Calu3 (cell line): ENCODE measurements around the gene ZNF629. TPM values are rescaled to one million over a fixed set of nuclear protein-coding genes. Genes with fewer than 3 reads are reported as not detected.

Source experiments
- BruUV-seq: library from RNA; stranded (reverse); fragments of 400-500 nt; replicated peaks from 2 replicates; lab custom pipeline; 2021; lab: Mats Ljungman, UMichigan
- CTCF ChIA-PET: fragments of 300-600 bp; sonication (Branson Sonifier 250); formaldehyde crosslinking; loops from one replicate; lab custom pipeline; 2022; ENCODE audit warnings: antibody characterized with exemption; lab: Charles Lee
- DNase-seq: peaks from one replicate; pipeline ENCODE4 v3.0.0; 2022
- H3K27ac Mint-ChIP-seq: one replicate; pipeline ENCODE4 v1.8.0; 2022; ENCODE audit warnings: mixed read lengths; ENCODE audit not compliant: unreplicated experiment
- H3K27me3 Mint-ChIP-seq: one replicate; pipeline ENCODE4 v1.8.0; 2022; ENCODE audit warnings: mixed read lengths; ENCODE audit not compliant: unreplicated experiment
- H3K36me3 Mint-ChIP-seq: one replicate; pipeline ENCODE4 v1.8.0; 2022; ENCODE audit warnings: mild to moderate bottlenecking, moderate library complexity, mixed read lengths; ENCODE audit not compliant: insufficient read depth, unreplicated experiment
- H3K4me1 Mint-ChIP-seq: one replicate; pipeline ENCODE4 v1.8.0; 2022; ENCODE audit warnings: mild to moderate bottlenecking, low read depth, mixed read lengths; ENCODE audit not compliant: unreplicated experiment
- H3K4me3 Mint-ChIP-seq: one replicate; pipeline ENCODE4 v1.8.0; 2022; ENCODE audit warnings: mild to moderate bottlenecking, low read depth, moderate library complexity, mixed read lengths; ENCODE audit not compliant: unreplicated experiment
- H3K9me3 Mint-ChIP-seq: one replicate; pipeline ENCODE4 v1.8.0; 2022; ENCODE audit warnings: low read depth, mixed read lengths; ENCODE audit not compliant: unreplicated experiment
- intact Hi-C: fragments of 100-400 bp; cut with micrococcal nuclease; formaldehyde crosslinking; loops from one replicate; pipeline ENCODE4 v1.10.0; 2022; ENCODE audit not compliant: unreplicated experiment
- total RNA-seq: library from RNA; stranded (reverse); gene quantifications from 2 replicates; pipeline ENCODE4 v1.2.3, GENCODE V29; 2022
- TF ChIP-seq, protein P1 (sequence below): fragments of 200-600 bp; IDR thresholded peaks from one replicate; pipeline ENCODE4 v1.8.0; 2022; ENCODE audit warnings: antibody characterized with exemption; ENCODE audit not compliant: unreplicated experiment

Gene ZNF629
- total RNA-seq, 1 experiment from 2014 or later: 29.9 TPM

DNA sequence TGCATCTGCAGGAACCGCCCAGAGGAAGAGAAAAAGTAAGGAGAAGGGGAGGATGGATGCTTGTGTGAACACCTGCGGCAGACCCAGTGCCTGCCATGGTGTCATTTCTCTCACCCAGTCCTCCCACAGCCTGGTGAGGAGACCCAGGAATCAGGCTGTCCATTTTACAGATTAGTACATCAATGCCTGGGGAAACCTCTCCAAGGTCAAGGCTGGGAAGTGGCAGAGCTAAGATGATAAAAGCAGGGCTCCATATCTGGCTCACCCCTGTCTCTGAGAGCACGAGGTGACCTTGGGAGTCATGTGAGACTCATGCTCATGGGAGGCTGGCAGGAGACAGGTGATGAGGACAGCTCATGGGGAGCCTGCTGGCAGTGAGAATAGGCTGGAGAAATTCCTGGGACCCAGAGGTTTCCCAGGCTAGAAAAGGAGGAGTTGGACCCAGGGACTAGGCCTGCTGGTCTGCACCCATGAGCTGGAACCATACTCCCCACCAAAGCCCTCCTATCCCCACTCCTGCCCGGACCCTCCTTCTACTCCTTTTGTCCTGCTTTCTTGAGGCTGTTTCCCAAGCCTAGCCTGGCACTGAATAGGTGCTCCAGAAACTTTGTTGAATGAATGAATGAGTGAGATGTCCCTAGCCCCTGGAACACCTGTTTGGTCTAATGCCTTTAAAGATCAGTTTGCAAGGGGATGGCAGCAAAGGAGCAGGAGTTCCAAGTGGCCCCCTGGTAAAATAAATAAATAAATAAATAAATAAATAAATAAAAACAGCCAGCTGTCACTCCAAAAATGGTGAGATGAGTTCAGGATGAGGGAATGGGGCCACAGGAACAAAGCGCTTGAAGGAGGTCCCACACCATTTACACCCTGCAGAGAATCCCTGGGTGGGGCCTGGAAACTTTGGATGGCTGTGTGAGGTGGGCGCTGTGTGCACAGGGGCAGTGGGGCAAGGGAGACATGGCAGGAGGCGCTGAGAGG is 1.6 kb downstream of the ZNF629 start:
- Mint-ChIP-seq H3K27me3 (no peaks in the 10 kb centered on the region), H3K36me3 (peaks cover 58% of the 10 kb centered on the region), H3K4me3 (peak overlapping the region; percentile 88), H3K27ac (peak overlapping the region; percentile 73), H3K9me3 (no peaks in the 10 kb centered on the region), H3K4me1 (peaks cover 23% of the 10 kb centered on the region)
- CTCF ChIA-PET: interaction anchor here (0.8 to 0.9 kb wide), 2 partner anchors 20 to 157 kb away, joined by 3 read pairs; no protein-coding TSS in a partner anchor
- intact Hi-C loops: loop anchor here (2.0 to 5.0 kb wide), 2 partner anchors 19 to 92 kb away; no protein-coding TSS in a partner anchor
- DNase-seq: no peak
- TF ChIP-seq, protein P1, sequence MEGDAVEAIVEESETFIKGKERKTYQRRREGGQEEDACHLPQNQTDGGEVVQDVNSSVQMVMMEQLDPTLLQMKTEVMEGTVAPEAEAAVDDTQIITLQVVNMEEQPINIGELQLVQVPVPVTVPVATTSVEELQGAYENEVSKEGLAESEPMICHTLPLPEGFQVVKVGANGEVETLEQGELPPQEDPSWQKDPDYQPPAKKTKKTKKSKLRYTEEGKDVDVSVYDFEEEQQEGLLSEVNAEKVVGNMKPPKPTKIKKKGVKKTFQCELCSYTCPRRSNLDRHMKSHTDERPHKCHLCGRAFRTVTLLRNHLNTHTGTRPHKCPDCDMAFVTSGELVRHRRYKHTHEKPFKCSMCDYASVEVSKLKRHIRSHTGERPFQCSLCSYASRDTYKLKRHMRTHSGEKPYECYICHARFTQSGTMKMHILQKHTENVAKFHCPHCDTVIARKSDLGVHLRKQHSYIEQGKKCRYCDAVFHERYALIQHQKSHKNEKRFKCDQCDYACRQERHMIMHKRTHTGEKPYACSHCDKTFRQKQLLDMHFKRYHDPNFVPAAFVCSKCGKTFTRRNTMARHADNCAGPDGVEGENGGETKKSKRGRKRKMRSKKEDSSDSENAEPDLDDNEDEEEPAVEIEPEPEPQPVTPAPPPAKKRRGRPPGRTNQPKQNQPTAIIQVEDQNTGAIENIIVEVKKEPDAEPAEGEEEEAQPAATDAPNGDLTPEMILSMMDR: no peak
- BruUV-seq: TSS peak; percentile 41

DNA sequence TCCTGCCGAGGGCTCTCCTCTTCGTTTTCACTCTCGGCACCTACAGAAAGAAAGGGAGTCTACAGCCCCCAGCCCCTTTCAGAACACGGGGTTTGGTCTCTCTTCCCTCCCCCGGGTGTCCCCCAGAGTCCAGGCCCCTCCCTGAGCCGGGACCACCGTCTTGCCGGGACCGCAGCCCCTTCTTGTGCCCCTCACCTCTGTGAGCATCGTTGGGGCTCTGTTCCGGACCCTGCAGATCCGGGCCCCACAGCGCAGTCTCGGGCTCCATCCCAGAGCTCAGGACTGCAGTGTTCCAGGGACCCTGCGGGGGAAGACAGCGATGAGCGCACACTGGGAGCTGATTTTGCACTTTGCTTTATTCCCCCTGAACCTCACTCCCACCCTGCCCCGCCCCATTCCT is 2.8 kb downstream of the ZNF629 start:
- intact Hi-C loops: no loop called here
- no peak overlapping the region for H3K4me3 Mint-ChIP-seq
- CTCF ChIA-PET: interaction anchor here (0.6 to 1.6 kb wide), 3 partner anchors 30 to 884 kb away, joined by 3 to 4 read pairs (median 4); partner anchors contain the start of gene ASPHD1
- DNase-seq: no peak
- peaks cover 23% of the 10 kb centered on the region for H3K4me1 Mint-ChIP-seq
- no TSS peak for BruUV-seq
- no peaks in the 10 kb centered on the region for H3K9me3 Mint-ChIP-seq
- H3K27me3 Mint-ChIP-seq: no peaks in the 10 kb centered on the region
- H3K27ac Mint-ChIP-seq: no peak overlapping the region
- H3K36me3 Mint-ChIP-seq: peaks cover 70% of the 10 kb centered on the region
- TF ChIP-seq, protein P1: no peak

DNA sequence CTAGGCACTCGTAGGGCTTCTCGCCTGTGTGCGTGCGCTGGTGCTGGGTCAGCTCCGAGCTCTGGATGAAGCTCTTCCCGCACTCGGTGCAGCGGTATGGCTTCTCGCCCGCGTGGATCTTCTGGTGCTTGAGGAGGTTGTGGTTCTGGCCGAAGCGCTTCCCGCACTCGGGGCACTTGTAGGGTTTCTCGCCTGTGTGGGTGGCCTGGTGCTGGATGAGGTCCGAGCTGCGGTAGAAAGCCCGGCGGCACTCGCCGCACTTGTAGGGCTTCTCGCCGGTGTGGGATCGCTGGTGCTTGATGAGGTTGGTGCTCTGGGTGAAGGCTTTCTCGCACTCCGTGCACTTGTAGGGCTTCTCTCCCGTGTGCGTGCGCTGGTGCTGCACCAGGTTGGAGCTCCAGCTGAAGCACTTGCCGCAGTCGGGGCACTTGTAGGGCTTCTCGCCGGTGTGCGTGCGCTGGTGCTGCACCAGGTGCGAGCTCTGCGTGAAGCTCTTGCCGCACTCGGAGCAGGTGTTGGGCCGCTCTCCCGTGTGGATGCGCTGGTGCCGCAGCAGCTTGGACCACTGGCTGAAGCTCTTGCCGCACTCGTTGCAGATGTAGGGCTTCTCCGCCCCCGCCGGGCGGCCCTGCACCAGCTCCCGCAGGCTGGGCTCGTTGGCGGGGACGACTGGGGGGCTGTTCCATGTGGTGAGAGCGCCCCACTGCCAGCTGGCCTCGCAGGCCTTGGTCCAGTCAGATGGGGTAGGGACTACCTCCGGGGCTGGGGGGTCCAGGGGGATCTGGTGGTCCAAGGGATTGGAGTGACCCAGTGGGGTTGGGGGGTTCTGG is 3.5 kb downstream of the ZNF629 start:
- Mint-ChIP-seq H3K9me3 (no peaks in the 10 kb centered on the region), H3K36me3 (peaks cover 77% of the 10 kb centered on the region), H3K27me3 (no peaks in the 10 kb centered on the region), H3K27ac (no peak overlapping the region), H3K4me1 (peaks cover 28% of the 10 kb centered on the region), H3K4me3 (no peak overlapping the region)
- CTCF ChIA-PET: interaction anchor here (0.6 to 1.6 kb wide), 2 partner anchors 23 to 31 kb away, joined by 3 to 4 read pairs; no protein-coding TSS in a partner anchor
- DNase-seq: no peak
- TF ChIP-seq, protein P1: no peak
- intact Hi-C loops: no loop called here
- BruUV-seq: no TSS peak
